CD4-positive, alpha-beta T cell treated with Interferon alpha-2 for 1 hour (primary cell): ENCODE results near the gene COL6A1.

Experiments
- DNase-seq, 2 donors: peaks; one replicate each; pipeline ENCODE4 v3.0.0-alpha.2; 2020 to 2022

COL6A1 gene

DNA sequence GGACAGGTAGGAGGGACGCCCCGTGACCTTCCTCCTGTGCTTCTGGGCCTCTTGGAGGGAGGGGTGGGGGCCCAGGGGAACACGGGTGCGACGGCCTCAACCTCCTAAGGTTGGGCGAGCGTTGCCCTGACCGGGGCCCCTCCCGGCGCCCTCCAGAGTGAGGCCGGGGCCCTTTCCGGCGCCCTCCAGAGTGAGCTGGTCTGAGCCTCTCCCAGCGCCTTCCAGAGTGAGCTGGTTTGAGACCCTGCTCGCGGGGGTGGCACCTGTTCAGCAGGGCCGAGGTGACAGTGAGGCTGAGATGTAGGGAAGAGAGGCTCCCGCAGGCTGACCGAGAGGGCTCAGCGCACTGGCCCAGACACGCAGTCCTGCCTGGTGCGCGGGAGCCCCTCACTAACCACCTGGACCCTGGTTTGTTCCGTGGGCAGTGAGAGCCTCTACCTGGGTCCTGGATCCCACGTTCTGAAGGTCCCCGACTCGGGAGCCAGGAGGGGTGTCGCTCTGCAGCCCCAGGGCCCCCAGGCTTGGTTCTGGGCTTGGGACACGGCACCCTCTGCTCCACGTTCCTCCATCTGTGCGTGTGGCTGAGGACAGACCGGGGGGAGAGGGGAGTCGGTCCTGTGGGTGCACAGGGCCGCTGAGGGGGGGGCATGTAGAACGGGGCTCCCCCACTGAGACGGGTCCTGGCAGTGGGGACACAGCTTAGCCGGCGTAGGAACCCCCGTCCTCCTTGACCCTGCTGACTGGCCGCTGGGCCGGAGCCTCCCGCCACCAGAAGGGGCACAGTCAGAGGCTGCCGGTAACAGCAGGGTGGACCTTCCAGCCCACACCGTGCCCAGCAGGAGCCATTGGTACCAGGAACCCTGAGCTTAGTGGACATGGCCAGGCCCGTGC, 1.4 kb downstream of the COL6A1 start:
- no peak for DNase-seq

DNA sequence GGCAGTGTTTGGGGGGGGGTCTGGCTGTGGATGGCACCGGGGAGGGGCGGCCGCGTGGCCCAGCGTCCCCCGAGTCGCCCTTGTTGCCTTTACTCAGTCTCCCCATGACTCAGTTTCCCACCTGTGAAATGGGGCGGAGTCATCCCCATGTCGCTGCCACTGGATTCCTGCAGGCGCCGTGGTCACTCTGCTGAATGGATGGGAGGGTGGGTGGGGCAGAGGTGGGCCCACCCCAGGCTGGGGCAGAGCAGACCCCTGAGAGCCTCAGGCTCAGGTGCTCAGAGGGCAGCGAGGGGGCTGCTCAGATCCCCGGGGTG, 2.0 kb downstream of the COL6A1 start:
- DNase-seq = no peak

DNA sequence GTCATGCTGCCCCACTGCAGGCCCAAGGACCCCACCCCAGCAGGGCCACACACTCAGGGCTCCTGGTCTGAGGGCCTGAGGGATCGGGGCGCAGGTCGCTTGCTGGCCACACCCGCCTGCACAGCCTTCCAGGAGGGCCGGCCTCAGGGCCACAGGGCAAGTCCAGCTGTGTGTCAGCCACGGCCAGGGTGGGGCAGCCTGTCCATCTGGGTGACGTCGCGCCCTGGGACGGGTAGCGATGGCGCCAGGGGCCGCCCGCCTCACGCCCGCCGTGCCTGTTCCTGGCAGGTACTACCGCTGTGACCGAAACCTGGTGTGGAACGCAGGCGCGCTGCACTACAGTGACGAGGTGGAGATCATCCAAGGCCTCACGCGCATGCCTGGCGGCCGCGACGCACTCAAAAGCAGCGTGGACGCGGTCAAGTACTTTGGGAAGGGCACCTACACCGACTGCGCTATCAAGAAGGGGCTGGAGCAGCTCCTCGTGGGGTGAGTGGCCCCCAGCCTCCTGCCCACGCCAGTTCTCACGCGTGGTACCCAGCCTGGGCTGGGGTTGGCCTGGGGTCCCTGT, 2.5 kb downstream of the COL6A1 start:
- no peak for DNase-seq

DNA sequence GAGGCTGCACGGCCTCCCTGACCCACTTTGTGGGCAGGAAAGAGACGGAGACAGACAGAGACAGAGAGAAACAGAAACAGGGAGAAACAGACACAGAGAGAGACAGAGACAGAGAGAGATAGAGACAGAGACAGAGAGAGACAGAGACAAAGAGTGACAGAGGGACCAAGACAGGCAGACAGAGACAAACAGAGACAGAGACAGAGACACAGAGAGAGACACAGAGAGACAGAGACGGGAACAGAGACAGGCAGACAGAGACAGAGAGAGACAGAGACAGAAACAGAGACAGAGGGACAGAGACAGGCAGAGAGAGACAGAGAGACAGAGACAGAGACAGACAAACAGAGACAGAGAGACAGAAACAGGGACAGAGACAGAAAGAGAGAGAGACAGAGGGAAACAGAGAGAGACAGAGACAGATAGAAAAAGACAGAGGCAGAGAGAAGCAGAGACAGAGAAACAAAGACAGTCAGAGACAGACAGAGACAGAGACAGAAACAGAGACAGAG, 3.1 kb downstream of the COL6A1 start:
- DNase-seq = no peak

DNA sequence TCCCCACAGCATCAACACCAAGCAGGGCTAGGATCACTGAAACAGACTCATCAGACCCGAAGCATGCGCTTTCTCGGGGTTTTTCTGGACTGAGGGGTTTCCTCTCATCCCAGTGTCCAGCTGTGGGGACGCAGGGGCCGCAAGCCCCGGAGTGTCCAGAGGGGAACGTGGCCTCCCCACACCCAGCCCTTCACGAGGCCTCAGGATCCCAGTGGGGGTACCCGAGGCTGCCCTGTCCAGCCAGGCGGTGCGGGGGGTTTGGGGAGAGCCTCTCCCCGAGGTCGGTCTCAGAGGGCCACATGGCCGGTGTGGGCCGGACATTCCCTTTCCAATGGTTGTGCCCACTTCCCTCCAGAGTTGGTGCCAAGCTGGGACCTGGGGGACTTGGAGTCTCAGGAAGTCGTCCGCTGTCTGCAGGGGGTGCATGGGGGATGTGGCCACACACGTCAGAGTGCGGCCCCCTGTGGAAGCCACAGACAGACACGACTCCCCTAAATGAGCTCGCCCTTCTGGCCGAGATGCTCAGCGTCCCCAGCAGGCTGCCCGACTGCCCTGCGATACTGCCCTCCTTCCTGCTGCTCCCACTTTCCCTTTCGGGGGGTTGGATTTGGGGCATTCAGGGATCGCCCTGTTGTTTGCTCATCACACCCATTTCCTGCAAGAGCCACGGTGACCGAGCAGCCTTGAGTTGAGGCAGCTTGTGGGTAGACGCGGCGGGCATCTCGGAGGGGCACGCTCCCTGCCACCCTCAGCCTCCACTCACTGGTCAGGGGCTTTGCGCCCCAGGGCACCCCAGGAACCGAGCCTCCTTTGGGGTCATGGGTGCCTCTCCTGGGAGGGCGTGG, 4.1 kb downstream of the COL6A1 start:
- no peak for DNase-seq

DNA sequence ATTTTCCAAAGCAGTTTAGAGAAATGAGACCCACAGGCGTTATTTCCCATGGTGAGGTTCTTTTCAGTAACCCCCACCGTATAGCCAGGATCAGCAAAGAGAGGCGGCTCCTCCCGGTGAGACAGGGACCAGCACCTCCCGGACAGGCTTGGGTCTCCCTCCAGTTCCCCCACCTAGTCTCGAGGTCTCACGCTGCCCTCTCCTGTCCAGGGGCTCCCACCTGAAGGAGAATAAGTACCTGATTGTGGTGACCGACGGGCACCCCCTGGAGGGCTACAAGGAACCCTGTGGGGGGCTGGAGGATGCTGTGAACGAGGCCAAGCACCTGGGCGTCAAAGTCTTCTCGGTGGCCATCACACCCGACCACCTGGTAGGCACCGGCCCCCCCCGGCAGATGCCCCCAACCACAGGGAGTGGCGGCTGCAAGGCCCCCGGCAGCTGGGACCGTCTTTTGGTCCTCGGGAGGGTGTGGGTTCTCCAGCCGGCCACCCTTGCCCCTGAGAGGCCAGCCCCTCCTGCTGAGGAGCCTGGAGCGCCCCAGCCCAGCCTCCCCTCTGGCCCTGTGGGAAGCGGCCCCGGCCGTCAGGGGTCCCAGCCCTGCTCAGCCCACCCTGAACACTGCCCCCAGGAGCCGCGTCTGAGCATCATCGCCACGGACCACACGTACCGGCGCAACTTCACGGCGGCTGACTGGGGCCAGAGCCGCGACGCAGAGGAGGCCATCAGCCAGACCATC, 4.9 kb downstream of the COL6A1 start:
- DNase-seq = no peak

DNA sequence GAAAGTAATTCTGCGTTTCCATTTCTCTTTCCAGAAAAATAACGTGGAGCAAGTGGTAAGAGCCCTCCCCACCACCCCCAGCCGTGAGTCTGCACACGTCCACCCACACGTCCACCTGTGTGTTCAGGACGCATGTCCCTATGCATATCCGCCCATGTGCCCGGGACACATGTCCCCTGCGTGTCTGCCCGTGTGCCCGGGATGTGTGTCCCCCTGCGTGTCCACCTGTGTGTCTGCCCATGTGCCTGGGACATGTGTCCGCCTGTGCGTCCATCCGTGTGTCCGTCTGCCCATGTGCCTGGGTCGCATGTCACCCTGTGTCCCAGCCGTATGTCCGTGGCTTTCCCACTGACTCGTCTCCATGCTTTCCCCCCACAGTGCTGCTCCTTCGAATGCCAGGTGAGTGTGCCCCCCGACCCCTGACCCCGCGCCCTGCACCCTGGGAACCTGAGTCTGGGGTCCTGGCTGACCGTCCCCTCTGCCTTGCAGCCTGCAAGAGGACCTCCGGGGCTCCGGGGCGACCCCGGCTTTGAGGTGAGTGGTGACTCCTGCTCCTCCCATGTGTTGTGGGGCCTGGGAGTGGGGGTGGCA, 5.6 kb downstream of the COL6A1 start:
- no peak for DNase-seq

DNA sequence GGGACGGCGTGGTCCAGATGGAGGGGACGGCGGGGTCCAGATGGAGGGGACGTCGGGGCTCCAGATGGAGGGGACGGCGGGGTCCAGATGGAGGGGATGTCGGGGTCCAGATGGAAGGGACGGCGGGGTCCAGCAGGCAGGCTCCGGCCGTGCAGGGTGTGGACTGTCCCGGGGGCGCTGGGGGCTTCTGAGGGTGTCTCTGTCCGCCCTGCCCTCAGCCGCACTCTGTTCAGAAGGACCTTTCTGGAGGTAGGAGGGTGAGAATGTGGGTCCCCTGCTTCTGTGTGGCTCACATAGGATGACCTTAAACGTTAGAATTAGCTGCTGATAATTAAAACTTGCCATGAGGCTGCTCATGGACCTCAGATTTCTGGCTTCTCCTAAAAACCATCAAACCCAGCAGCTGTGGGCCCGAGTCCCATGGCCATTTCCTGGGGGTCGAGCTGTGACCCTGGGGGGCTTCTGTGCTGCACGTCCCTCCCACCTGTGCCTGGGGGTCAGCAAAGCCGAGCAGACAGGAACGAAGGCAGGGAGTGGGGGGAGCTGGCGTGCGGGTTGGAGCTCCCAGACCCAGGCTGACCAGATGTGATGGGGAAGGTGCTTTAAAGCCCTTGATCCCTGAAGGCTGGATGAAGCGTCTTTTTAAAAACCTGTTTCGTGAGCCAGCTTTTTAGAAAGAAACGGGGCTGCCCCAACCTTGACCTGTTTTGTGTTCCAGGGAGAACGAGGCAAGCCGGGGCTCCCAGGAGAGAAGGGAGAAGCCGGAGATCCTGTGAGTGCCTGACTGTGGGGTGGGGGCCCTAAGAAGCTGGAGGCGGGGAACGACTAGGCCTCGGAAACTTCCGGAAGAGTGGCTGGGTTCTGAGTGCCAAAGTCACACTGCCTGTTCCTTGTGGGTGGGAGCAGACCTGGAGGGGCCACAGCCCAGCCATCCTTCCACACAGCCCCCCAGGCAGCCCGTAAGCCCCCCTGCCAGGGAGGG, 7.1 kb downstream of the COL6A1 start:
- no peak for DNase-seq

DNA sequence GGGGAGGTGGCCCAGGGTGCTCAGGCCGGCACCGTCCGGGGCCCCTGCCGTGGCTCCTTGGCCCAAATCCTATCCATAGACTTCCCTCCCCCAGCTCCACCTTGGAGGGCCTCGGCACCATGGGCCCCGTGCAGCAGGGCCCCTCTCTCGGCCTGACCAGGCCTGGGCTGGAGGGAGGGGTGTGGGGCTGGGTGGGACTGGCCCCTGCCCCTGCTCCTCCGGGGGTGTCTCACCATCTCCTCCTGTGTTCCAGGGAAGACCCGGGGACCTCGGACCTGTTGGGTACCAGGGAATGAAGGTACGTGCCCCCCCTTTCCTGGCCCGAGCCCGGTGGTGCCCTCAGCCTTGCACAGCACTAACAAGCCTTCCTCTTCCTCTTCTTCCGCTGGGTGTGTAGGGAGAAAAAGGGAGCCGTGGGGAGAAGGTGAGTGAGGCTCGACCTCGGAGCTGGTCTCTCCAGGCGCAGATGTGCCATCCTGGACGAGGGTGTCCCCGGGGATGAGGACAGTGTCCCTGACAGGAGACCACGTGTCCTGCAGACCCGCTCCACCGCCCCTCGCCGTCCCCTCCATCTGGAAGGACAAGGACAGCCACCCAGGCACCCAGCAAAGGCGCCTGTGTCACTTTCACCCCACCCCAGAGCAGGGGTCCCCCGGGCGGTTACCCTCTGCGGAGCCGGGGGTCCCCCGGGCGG, 7.9 kb downstream of the COL6A1 start:
- DNase-seq = no peak

DNA sequence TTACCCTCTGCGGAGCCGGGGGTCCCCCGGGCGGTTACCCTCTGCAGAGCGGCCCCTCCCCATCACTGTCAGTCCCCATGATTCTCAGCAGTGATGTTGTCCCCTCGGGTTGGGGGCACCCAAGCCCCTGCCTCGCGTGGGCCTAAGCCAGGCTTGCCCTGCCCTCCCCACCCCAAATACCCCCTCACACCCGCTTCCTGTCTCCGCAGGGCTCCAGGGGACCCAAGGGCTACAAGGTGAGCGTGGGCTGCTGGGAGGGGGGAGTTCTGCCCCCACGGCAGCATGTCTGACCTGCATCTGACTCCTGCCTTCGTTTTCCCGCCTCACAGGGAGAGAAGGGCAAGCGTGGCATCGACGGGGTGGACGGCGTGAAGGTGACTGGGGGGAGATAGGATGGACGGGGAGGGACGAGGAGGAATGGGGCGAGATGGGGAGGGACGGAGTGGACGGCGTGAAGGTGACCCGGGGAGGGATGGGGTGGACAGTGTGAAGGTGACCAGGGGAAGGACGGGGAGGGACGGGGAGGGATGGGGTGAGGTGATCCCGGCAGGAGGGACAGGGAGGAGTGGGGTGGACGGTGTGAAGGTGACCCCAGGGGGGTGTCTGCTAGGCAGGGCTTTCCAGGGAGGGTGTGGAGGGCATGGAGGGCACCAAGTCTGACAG, 8.6 kb downstream of the COL6A1 start:
- DNase-seq = no peak

DNA sequence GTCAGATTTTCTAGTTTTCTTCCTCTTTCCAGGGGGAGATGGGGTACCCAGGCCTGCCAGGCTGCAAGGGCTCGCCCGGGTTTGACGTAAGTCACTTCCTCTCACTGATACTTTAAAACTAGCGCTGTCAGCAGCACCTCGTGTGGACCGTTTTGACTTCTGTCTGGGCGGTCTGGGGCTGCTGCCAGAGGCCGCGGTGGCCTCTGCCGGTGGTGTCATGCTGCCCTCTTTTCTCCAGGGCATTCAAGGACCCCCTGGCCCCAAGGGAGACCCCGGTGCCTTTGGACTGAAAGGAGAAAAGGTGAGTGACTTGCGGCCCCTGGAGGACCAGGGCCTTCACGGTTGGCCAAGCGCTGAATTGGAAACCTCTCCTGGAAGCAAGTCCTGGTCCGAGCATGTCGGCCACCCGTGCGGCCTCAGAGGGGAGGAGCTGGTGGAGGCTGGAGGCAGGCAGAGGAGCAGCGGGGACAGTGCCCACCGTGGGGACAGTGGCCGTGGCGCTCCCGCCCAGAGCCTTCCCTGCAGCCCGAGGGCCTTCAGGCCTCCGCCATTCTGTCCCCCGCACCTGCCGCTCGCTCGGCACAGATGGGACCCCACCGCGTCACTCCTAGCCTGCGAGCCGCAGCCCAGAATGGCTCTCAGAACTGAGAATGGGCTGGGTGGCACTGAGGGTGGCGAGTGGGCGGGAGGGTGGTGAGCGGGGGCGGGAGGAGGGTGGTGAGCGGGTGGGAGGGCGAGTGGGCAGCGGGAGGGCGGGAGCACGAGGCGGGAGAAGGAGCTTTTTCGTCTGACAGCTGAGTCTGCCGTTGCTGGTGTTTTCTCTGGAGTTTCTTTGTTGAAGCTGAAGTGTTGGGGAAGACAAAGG, 9.4 kb downstream of the COL6A1 start:
- DNase-seq = no peak

DNA sequence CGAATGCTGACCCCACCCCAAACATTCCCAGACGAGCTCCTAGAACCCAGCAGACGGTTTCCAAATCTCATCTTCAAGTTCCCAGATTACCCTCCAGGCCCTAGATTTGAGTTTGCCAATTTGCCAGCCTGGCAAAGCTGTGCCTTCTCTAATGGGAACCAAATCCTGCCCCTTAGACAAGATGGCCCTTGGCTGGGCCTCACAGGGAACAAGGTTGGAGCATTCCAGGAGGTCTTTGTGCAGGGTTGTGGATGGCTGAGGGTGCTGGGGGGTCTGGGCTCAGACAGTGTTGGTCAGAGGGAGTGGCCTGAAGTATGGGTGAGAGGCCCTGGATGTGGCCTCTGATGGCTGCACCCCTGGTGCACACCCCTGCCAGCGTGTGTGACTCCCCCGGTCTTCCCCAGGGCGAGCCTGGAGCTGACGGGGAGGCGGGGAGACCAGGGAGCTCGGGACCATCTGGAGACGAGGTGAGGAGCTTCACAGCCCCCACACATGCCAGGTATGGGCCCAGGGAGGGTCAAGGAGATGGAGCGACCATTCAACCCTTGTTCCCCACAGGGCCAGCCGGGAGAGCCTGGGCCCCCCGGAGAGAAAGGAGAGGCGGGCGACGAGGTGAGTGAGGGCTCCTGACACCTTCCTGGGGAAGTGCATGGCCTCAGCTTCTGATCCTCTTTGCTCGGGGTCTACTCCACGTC, 10.2 kb downstream of the COL6A1 start:
- no peak for DNase-seq

DNA sequence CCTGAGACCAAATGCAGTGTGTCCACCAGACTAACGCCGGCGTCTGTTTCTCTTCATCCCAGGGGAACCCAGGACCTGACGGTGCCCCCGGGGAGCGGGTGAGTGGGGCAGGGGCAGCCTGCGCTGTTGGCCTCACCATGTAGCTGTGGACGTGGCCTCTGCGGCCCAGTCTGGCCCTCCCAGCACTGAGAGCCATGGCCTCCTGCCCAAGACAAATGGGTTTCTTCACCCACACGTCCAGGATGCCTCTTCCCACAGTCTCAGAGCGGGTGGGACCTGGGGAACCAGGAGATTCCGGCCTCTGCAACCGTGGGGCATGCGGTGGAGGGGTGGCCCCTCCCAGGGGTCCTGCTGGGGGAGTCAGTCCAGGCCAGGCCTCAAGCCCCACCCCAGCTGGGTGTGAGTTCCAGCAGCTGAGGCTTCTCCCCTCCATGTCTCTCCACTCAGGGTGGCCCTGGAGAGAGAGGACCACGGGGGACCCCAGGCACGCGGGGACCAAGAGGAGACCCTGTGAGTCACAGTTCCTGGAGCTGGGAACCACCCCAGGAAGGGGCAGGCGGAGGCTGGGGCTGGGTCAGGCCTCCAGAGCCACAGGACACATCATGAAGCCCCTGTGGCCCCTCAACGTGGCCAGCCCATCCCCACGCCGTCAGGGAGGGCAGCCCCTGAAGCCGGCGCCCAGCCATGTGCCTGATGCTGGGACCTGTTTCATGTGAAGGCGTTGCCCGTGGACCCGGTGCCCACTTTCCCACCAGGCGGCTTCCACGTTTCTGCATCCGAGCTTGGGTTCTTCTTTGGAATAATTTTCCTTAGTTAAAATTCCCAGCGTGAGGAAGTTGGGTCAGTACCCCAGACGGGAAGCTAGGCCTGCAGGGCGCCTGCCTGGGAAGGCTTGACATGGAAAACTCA, 11.0 kb downstream of the COL6A1 start:
- no peak for DNase-seq

DNA sequence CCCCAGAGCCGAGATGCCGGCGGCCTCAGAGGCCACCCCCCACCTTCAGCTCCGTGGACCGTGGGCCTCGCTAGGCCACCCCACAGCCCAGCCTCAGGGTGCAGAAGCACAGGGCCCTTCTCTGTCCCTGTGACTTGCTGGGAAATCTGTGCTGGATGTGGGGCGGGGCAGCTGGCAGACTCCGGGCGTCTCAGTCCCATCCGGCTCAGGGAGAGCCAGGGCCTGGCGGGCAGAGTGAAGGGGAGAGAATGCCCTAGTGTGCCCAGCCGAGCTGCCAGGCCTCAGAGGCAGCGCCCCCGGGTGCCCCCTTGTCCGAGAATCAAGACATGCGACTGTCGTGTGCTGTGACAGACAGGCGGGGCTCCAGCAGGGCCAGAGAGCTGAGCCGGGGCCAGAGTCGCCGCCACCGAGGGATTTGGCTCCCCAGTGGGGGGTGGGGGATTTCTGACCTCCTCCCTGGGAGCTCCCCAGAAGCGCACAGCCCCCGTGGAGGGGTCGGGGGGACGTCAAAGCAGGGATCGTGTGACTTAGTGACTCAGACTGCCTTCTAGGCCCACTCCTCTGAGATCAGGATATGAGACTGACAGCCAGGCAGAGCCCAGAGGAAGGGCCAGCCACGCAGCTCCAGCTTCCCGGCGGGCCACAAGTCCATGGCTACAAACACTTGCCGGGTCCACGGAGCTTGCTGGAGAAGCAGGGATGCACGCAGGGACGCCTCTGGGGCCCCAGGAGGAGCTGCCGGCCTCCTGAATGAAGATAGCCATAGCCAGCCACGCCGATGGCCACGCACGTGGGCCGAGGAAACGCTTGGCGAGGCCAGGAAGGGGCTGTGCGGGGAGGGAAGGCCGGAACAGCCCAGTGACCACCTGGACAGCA, 11.9 kb downstream of the COL6A1 start:
- no peak for DNase-seq

DNA sequence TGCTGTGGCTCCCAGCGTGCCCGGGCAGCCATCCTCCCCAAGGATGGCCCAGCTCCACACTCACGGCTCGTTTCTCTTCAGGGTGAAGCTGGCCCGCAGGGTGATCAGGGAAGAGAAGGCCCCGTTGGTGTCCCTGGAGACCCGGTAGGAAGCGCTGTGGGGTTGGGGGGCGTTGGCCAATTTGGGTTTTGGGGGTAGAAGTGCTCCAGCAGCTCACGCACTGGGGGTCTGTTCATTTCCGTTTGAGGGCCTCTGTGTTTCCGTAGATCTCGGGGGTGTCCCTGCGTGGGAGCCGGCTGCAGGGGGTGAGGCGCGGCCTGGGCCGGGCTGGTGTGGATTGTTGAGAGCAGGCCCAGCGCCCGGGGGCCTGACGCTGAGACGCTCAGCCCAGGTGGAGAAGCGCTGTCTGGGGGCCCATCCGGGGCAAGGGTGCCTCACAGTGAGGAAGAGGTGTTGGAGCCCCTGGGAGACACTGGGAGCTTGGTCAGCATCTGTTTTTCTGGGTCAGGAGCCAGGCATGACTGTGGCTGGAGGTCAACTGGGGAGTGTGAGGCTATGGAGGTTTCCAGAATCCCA, 12.6 kb downstream of the COL6A1 start:
- no peak for DNase-seq
